ENCODE data around the gene GRIK4. TPM values are rescaled to one million over a fixed set of nuclear protein-coding genes. Genes with fewer than 3 reads are reported as not detected.
A peak's percentile ranks its signal among the peaks of the same experiment; 100 is the strongest.

Gene GRIK4
- total RNA-seq, 1 donor from 2014 or later: 2.2 TPM

DNA sequence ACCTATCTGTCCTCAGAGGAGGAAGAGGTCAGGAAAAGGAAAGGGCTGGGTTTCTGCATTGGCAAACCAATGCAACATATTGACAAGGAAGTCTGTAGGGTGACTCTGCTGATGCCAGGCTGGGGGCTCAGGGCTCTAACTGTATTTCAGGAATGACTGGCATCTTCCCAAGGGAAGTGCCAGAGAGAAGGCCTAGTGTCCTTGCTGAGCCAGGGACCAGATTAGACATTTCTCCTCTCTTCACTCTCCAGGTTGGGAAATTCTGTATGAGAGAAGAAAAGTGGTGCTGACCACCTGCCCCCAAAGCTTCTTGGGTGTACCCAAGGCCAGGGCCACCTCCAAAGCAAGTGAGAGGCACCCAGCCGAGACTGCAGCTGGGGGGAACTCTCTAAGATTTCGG, 27.2 kb downstream of the GRIK4 start:
- Mint-ChIP-seq H3K36me3 (ENCODE audit: low read depth, unreplicated experiment) (peaks cover 4% of the 10 kb centered on the region), H3K4me3 (ENCODE audit: unreplicated experiment) (no peak overlapping the region), H3K27me3 (ENCODE audit: low read depth, unreplicated experiment) (peaks cover 22% of the 10 kb centered on the region), H3K4me1 (ENCODE audit: low read depth, unreplicated experiment) (peaks cover 20% of the 10 kb centered on the region), H3K27ac (ENCODE audit: unreplicated experiment) (no peak overlapping the region), H3K9me3 (ENCODE audit: unreplicated experiment) (peaks cover 3% of the 10 kb centered on the region)
- Histone ChIP-seq H3K9ac (ENCODE audit: low read length) (no peak overlapping the region), H3K4me2 (ENCODE audit: low read length) (no peak overlapping the region), H4K20me1 (ENCODE audit: insufficient read depth, low read length) (no peaks in the 10 kb centered on the region), H2AFZ (ENCODE audit: low read depth, low read length) (no peak overlapping the region), H3K9me3 (ENCODE audit: insufficient read depth, low read depth, low read length) (no peaks in the 10 kb centered on the region), H3K27ac (ENCODE audit: low read depth, low read length) (no peak overlapping the region), H3K4me3 (ENCODE audit: insufficient read depth, low read depth, low read length) (no peak overlapping the region), H3K27me3 (ENCODE audit: insufficient read depth, low read length) (peaks cover 2% of the 10 kb centered on the region), H3K36me3 (ENCODE audit: insufficient read depth, low read length) (no peaks in the 10 kb centered on the region), H3K79me2 (ENCODE audit: insufficient read depth, low read length) (no peaks in the 10 kb centered on the region), H3K4me1 (ENCODE audit: insufficient read depth, low read length) (peaks cover 6% of the 10 kb centered on the region)
- no peak for TF ChIP-seq EZH2 (IDR thresholded peaks at IDR 0.05; ENCODE audit: insufficient read depth, low read length)
- no peak for DNase-seq (ENCODE audit: low read depth)
- FAIRE-seq: no peak

DNA sequence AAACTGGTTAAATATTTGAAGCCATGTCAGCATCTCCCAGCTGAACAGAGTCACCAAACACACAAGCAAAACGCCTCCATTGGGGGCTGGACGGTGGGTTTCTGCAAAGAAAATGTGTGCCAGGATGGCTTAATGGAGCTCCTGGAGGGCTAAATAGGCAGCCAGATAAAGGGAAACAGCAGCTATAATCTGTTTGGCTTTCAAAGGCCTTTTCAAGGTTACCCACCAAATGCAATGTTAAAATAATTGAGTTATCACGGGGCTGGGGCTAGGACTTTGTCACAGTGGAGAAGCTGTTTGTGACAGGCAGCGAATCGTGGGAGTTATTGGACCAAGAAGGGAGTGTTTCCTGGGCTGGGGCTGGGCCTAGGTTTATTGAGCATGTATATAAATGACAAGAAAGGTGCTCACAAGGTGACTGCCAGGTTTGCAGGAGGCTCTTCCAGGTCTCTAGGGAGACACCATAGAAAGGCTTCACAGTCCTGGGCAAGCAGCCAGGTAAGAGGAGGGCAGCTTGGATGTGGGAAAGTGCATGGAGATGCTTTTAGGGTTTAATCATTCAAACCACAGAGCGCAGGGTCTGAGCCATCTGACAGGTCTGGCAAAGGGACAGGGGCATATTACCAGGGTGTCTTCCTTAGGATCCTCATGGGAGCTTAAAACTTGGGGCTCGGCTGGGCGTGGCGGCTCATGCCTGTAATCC, 28.3 kb downstream of the GRIK4 start:
- Histone ChIP-seq H3K36me3 (ENCODE audit: insufficient read depth, low read length) (no peaks in the 10 kb centered on the region), H3K79me2 (ENCODE audit: insufficient read depth, low read length) (no peaks in the 10 kb centered on the region), H2AFZ (ENCODE audit: low read depth, low read length) (no peak overlapping the region), H3K9ac (ENCODE audit: low read length) (no peak overlapping the region), H3K27me3 (ENCODE audit: insufficient read depth, low read length) (peaks cover 2% of the 10 kb centered on the region), H3K27ac (ENCODE audit: low read depth, low read length) (no peak overlapping the region), H3K4me3 (ENCODE audit: insufficient read depth, low read depth, low read length) (no peak overlapping the region), H3K4me2 (ENCODE audit: low read length) (no peak overlapping the region), H4K20me1 (ENCODE audit: insufficient read depth, low read length) (no peaks in the 10 kb centered on the region), H3K9me3 (ENCODE audit: insufficient read depth, low read depth, low read length) (no peaks in the 10 kb centered on the region), H3K4me1 (ENCODE audit: insufficient read depth, low read length) (peaks cover 6% of the 10 kb centered on the region)
- Mint-ChIP-seq H3K4me1 (ENCODE audit: low read depth, unreplicated experiment) (peaks cover 22% of the 10 kb centered on the region), H3K9me3 (ENCODE audit: unreplicated experiment) (peaks cover 3% of the 10 kb centered on the region), H3K27ac (ENCODE audit: unreplicated experiment) (peak overlapping the region; percentile 10), H3K4me3 (ENCODE audit: unreplicated experiment) (no peak overlapping the region), H3K27me3 (ENCODE audit: low read depth, unreplicated experiment) (peaks cover 17% of the 10 kb centered on the region), H3K36me3 (ENCODE audit: low read depth, unreplicated experiment) (peaks cover 4% of the 10 kb centered on the region)
- FAIRE-seq (no peak), DNase-seq (ENCODE audit: low read depth) (peak; percentile 77)
- TF ChIP-seq EZH2 (IDR thresholded peaks at IDR 0.05; ENCODE audit: insufficient read depth, low read length) (no peak), CTCF (IDR thresholded peaks at IDR 0.05; ENCODE audit: insufficient read depth, low read depth, low read length) (no peak)

DNA sequence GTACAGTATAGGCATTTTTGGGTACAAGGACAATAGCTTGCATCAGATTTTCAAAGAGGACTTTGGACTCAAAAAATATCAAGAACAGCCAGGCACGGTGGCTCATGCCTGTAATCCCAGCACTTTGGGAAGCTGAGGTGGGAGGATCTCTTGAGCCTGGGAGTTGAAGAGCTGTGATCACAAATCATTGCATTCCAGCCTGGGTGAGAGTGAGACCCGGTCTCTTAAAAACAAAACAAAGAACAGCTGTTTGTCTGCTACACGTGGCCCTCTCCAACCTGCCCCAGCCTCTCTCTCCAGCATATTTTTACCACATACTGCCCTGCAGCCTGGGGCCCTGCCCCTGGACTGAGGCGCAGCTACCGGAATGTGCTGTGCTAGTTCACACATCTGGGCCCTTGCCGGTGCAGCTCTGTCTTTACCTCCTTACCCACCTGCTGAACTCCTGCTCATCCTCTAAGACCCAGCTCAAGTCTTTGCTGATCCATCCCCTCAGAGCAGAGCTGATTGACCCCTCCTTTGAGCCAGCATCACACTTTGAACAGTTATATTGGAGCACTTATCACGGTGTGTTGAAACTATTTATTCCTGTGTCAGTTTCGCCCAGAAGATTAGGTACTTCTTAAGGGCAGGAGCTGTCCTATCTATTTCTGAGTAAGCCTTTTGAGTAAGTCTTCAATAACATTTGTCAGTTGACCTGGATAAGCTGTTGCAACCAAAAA, 29.4 kb downstream of the GRIK4 start:
- FAIRE-seq (no peak), DNase-seq (ENCODE audit: low read depth) (peak; percentile 50)
- no peak for TF ChIP-seq CTCF (IDR thresholded peaks at IDR 0.05; ENCODE audit: insufficient read depth, low read depth, low read length)
- TF ChIP-seq EZH2 (IDR thresholded peaks at IDR 0.05; ENCODE audit: insufficient read depth, low read length): no peak
- no peak overlapping the region for H3K27ac ChIP-seq (ENCODE audit: low read depth, low read length)
- H3K4me3 ChIP-seq (ENCODE audit: insufficient read depth, low read depth, low read length): no peak overlapping the region
- peaks cover 6% of the 10 kb centered on the region for H3K4me1 ChIP-seq (ENCODE audit: insufficient read depth, low read length)
- H3K79me2 ChIP-seq (ENCODE audit: insufficient read depth, low read length): no peaks in the 10 kb centered on the region
- no peak overlapping the region for H2AFZ ChIP-seq (ENCODE audit: low read depth, low read length)
- Mint-ChIP-seq H3K27ac (ENCODE audit: unreplicated experiment) (peak overlapping the region; percentile 56), H3K9me3 (ENCODE audit: unreplicated experiment) (peaks cover 3% of the 10 kb centered on the region), H3K36me3 (ENCODE audit: low read depth, unreplicated experiment) (peaks cover 4% of the 10 kb centered on the region), H3K4me3 (ENCODE audit: unreplicated experiment) (no peak overlapping the region), H3K4me1 (ENCODE audit: low read depth, unreplicated experiment) (peaks cover 22% of the 10 kb centered on the region), H3K27me3 (ENCODE audit: low read depth, unreplicated experiment) (peaks cover 14% of the 10 kb centered on the region)
- no peak overlapping the region for H3K4me2 ChIP-seq (ENCODE audit: low read length)
- no peaks in the 10 kb centered on the region for H4K20me1 ChIP-seq (ENCODE audit: insufficient read depth, low read length)
- H3K9me3 ChIP-seq (ENCODE audit: insufficient read depth, low read depth, low read length): no peaks in the 10 kb centered on the region
- no peak overlapping the region for H3K9ac ChIP-seq (ENCODE audit: low read length)
- no peaks in the 10 kb centered on the region for H3K36me3 ChIP-seq (ENCODE audit: insufficient read depth, low read length)
- H3K27me3 ChIP-seq (ENCODE audit: insufficient read depth, low read length): no peaks in the 10 kb centered on the region
